ENCODE data around the gene UBE2G1. TPM values are rescaled to one million over a fixed set of nuclear protein-coding genes. Genes with fewer than 3 reads are reported as not detected.

UBE2G1 gene
- total and polyA plus RNA-seq, 10 of the 15 experiments (the other 5 are each of a cell fraction or from before 2014, with no cell fraction given), result 24.4 to 139 (median 77.4) TPM

GRCh38 chr17:4364622-4365041 is 1.8 kb downstream of the UBE2G1 start:
- ChIA-PET RAD21 (ENCODE audit: unreplicated experiment) (interaction anchor here (1.2 to 1.5 kb wide), 2 partner anchors 11 to 23 kb away, joined by 3 to 5 read pairs; no protein-coding TSS in a partner anchor), POLR2A (interaction anchor here (1.5 kb wide), 1 partner anchor 11 kb away, joined by 4 read pairs; no protein-coding TSS in a partner anchor), CTCF (interaction anchor here (1.6 to 3.5 kb wide), 2 partner anchors 32 to 149 kb away, joined by 4 to 15 read pairs; no protein-coding TSS in a partner anchor), SMC1A (ENCODE audit: uncharacterized antibody, unreplicated experiment) (interaction anchor here (1.4 kb wide), 1 partner anchor 31 kb away, joined by 5 read pairs; no protein-coding TSS in a partner anchor)
- in situ Hi-C loops (cut with MboI), result no loop called here
- intact Hi-C loops (cut with micrococcal nuclease; ENCODE audit: unreplicated experiment), result loop anchor here (2.0 kb wide), 1 partner anchor 48 kb away; no protein-coding TSS in a partner anchor
- Histone ChIP-seq H3K9ac (ENCODE audit: control insufficient read depth, insufficient read depth, low read length) (peak overlapping the region; percentile 91), H3K36me3 (ENCODE audit: control insufficient read depth in 2 of 2, insufficient read depth in 2 of 2, low read length in 1 of 2) (no peaks in the 10 kb centered on the region; a peak in 2 of 4 replicates), H3K4me3 (peak overlapping the region; percentile 66), H3K4me1 (ENCODE audit: control insufficient read depth, insufficient read depth, low read length) (peaks cover 15% of the 10 kb centered on the region), H3K27me3 (replicated peaks in 1 of 2; ENCODE audit: control insufficient read depth in 2 of 2, insufficient read depth in 2 of 2, low read length in 1 of 2) (no peaks in the 10 kb centered on the region), H3K27ac (ENCODE audit: control insufficient read depth, insufficient read depth) (peak overlapping the region; percentile 88), H3K9me3 (replicated peaks; ENCODE audit: control insufficient read depth, insufficient read depth, low read length) (no peaks in the 10 kb centered on the region), H4K20me1 (ENCODE audit: control insufficient read depth, insufficient read depth) (no peaks in the 10 kb centered on the region; the same call in 1 of the 2 replicates), H3K4me2 (ENCODE audit: control insufficient read depth, insufficient read depth) (peak overlapping the region; percentile 88), H3K79me2 (ENCODE audit: control insufficient read depth, insufficient read depth, low read length) (peaks cover 65% of the 10 kb centered on the region), H2AFZ (ENCODE audit: control insufficient read depth, low read depth, low read length) (no peak overlapping the region)
- DNase-seq (ENCODE audit: low read depth, low spot score) (no peak), ATAC-seq (no peak), FAIRE-seq (no peak)
- BruUV-seq (replicated peaks), result TSS peak; percentile 58
- 6% methylated on average over 12 of the region's 18 CpGs for WGBS (ENCODE audit: insufficient coverage, insufficient replicate concordance, low lambda C conversion rate, missing lambda C conversion rate)
- TF ChIP-seq ZBTB40 (IDR thresholded peaks at IDR 0.05; ENCODE audit: borderline replicate concordance), result peak; percentile 40; the same call in 1 of the 2 replicates
- TF ChIP-seq ZBTB33 (IDR thresholded peaks at IDR 0.05), result peak; percentile 74; the same call in 1 of the 2 replicates
- peak; percentile 97 for TF ChIP-seq MLLT1 (IDR thresholded peaks at IDR 0.05)
- no peak for TF ChIP-seq NKRF (conservative IDR thresholded peaks at IDR 0.05)
